ENCODE data around the gene OR13C5.
"Not testable (repeated sequence)": the region's sequence is repeated elsewhere in the genome, so short reads cannot be mapped to it uniquely, and the experiment has no call there.

OR13C5 gene

GRCh38 chr9:104599313-104599712 lies at the start of gene OR13C5:
TSS of gene OR13C5 (minus strand) at chr9:104599413. CDS start at chr9:104599413, 0 bp downstream.
- H3K27me3 ChIP-seq; H3K4me3 ChIP-seq (ENCODE audit: low read depth in 1 of 2, low read length in 1 of 2): not testable (repeated sequence)

GRCh38 chr9:104635456-104635855 lies 36.2 kb upstream of the OR13C5 start:
- Histone ChIP-seq H3K27ac (no peak overlapping the region), H3K9me3 (no peaks in the 10 kb centered on the region), H3K4me1 (ENCODE audit: control insufficient read depth in 1 of 2, insufficient read depth in 1 of 2, low read depth in 1 of 2, low read length in 1 of 2) (no peaks in the 10 kb centered on the region), H3K4me3 (ENCODE audit: low read depth in 1 of 2, low read length in 1 of 2) (no peak overlapping the region), H3K36me3 (no peaks in the 10 kb centered on the region), H3K27me3 (no peaks in the 10 kb centered on the region)
- TF ChIP-seq CTCF (IDR thresholded peaks at IDR 0.05), result no peak

More at GRCh38 chr9:104599313-104599712, at the start of gene OR13C5:
- H3K27ac ChIP-seq; H3K9me3 ChIP-seq; H3K36me3 ChIP-seq; H3K4me1 ChIP-seq (ENCODE audit: control insufficient read depth in 1 of 2, insufficient read depth in 1 of 2, low read depth in 1 of 2, low read length in 1 of 2): not testable (repeated sequence)

GRCh38 chr9:104633976-104634520 lies 34.8 kb upstream of the OR13C5 start:
- TF ChIP-seq CTCF (IDR thresholded peaks at IDR 0.05), result no peak
- H3K9me3 ChIP-seq, result no peaks in the 10 kb centered on the region
- no peak overlapping the region for H3K4me3 ChIP-seq (ENCODE audit: low read depth in 1 of 2, low read length in 1 of 2)
- H3K27me3 ChIP-seq, result no peaks in the 10 kb centered on the region
- no peaks in the 10 kb centered on the region for H3K4me1 ChIP-seq (ENCODE audit: control insufficient read depth in 1 of 2, insufficient read depth in 1 of 2, low read depth in 1 of 2, low read length in 1 of 2)
- no peaks in the 10 kb centered on the region for H3K36me3 ChIP-seq
- H3K27ac ChIP-seq, result no peak overlapping the region

- not testable (repeated sequence) for H3K9me3 ChIP-seq; H3K27ac ChIP-seq; H3K4me3 ChIP-seq (ENCODE audit: low read depth in 1 of 2, low read length in 1 of 2); H3K27me3 ChIP-seq; H3K36me3 ChIP-seq; H3K4me1 ChIP-seq (ENCODE audit: control insufficient read depth in 1 of 2, insufficient read depth in 1 of 2, low read depth in 1 of 2, low read length in 1 of 2)
Measured at GRCh38 chr9:104625964-104626363, 26.8 kb upstream of the OR13C5 start.

GRCh38 chr9:104618104-104618503 lies 18.9 kb upstream of the OR13C5 start, which contains the start of gene OR13C9:
TSS of gene OR13C9 (minus strand) at chr9:104618204. CDS start at chr9:104618204, 0 bp downstream.
- Histone ChIP-seq H3K36me3 (no peaks in the 10 kb centered on the region), H3K27me3 (no peaks in the 10 kb centered on the region)
- TF ChIP-seq CTCF (IDR thresholded peaks at IDR 0.05), result no peak

GRCh38 chr9:104617418-104617817 lies 18.2 kb upstream of the OR13C5 start:
- no peak for TF ChIP-seq CTCF (IDR thresholded peaks at IDR 0.05)
- H3K36me3 ChIP-seq, result no peaks in the 10 kb centered on the region
- H3K27me3 ChIP-seq, result no peaks in the 10 kb centered on the region
- H3K9me3 ChIP-seq, result no peaks in the 10 kb centered on the region
- H3K4me1 ChIP-seq (ENCODE audit: control insufficient read depth in 1 of 2, insufficient read depth in 1 of 2, low read depth in 1 of 2, low read length in 1 of 2), result no peaks in the 10 kb centered on the region
- no peak overlapping the region for H3K4me3 ChIP-seq (ENCODE audit: low read depth in 1 of 2, low read length in 1 of 2)
- H3K27ac ChIP-seq, result no peak overlapping the region

More at GRCh38 chr9:104618104-104618503, 18.9 kb upstream of the OR13C5 start, which contains the start of gene OR13C9:
- no peaks in the 10 kb centered on the region for H3K9me3 ChIP-seq
- H3K4me3 ChIP-seq (ENCODE audit: low read depth in 1 of 2, low read length in 1 of 2), result no peak within 1 kb of the TSS
- no peak within 1 kb of the TSS for H3K27ac ChIP-seq
- no peaks in the 10 kb centered on the region for H3K4me1 ChIP-seq (ENCODE audit: control insufficient read depth in 1 of 2, insufficient read depth in 1 of 2, low read depth in 1 of 2, low read length in 1 of 2)
